HEK293 (cell line): Measurements from ENCODE around the gene MANF.

Experiments
- CTCF ChIA-PET: fragments of 350-600 bp; formaldehyde crosslinking; extraction: SDS; loops from one replicate; lab custom pipeline; 2021; ENCODE audit warnings: antibody characterized with exemption; lab: Yijun Ruan, JAX
- POLR2A ChIA-PET: fragments of 300-600 bp; formaldehyde crosslinking; extraction: SDS; loops from one replicate; lab custom pipeline; 2020; ENCODE audit warnings: antibody characterized with exemption, inconsistent platforms; lab: Yijun Ruan, JAX
- H3K27ac ChIP-seq: fragments of 200-500 bp; sonication (Bioruptor generic); 2 replicates; pipeline ENCODE4 v1.5.1; 2014; ENCODE audit warnings: low read depth, low read length, control low read depth, inconsistent platforms; ENCODE audit errors: extremely low read depth
- H3K36me3 ChIP-seq, 2 experiments: fragments of 200-500 bp in 1 of 2; sonication (Bioruptor generic) in 1 of 2; 1 replicate in 1 of 2; 2 replicates in 1 of 2; pipeline ENCODE4 v1.5.1; 2014 to 2017; ENCODE audit warnings: inconsistent platforms in 2 of 2, low read length in 2 of 2; ENCODE audit not compliant: control insufficient read depth in 2 of 2, insufficient read depth in 1 of 2
- H3K4me1 ChIP-seq: fragments of 200-500 bp; sonication (Bioruptor generic); 2 replicates; pipeline ENCODE4 v1.5.1; 2014; ENCODE audit warnings: mild to moderate bottlenecking, low read length, inconsistent platforms; ENCODE audit not compliant: control insufficient read depth, insufficient read depth
- H3K4me3 ChIP-seq: 2 replicates; pipeline ENCODE4 v1.5.1; 2011; ENCODE audit warnings: low read depth, mild to moderate bottlenecking, control low read depth, low read length, moderate library complexity
- H3K9me3 ChIP-seq: fragments of 200-500 bp; sonication (Bioruptor generic); 2 replicates; pipeline ENCODE4 v1.5.1; 2014; ENCODE audit warnings: low read depth, low read length, inconsistent platforms; ENCODE audit not compliant: control insufficient read depth, insufficient read depth
- HOXC10 ChIP-seq: sonication (generic); formaldehyde crosslinking; IDR thresholded peaks from 2 replicates; pipeline ENCODE4 v1.8.1; 2023; ENCODE audit warnings: mild to moderate bottlenecking, missing genetic modification reagents
- SALL2 ChIP-seq: fragments of 450-650 bp; formaldehyde crosslinking; IDR thresholded peaks from 2 replicates; pipeline ENCODE4 v1.5.0; 2017; ENCODE audit warnings: missing biosample characterization, mild to moderate bottlenecking, missing genetic modification characterization, borderline replicate concordance
- ZIC2 ChIP-seq: fragments of 450-650 bp; formaldehyde crosslinking; IDR thresholded peaks from 2 replicates; pipeline ENCODE4 v1.5.1; 2016; ENCODE audit warnings: missing biosample characterization, missing genetic modification characterization
- ZNF140 ChIP-seq: fragments of 450-650 bp; formaldehyde crosslinking; IDR thresholded peaks from 2 replicates; pipeline ENCODE4 v1.5.1; 2016; ENCODE audit warnings: missing biosample characterization, missing genetic modification characterization
- ZNF184 ChIP-seq: fragments of 450-650 bp; IDR thresholded peaks from 2 replicates; pipeline ENCODE4 v1.5.1; 2018; ENCODE audit warnings: missing biosample characterization, mild to moderate bottlenecking, missing genetic modification characterization
- ZNF2 ChIP-seq: fragments of 450-650 bp; formaldehyde crosslinking; IDR thresholded peaks from 2 replicates; pipeline ENCODE4 v1.5.1; 2016; ENCODE audit warnings: missing biosample characterization, missing genetic modification characterization
- ZNF274 ChIP-seq, 2 experiments: fragments of 200-500 bp in 1 of 2; fragments of 450-650 bp in 1 of 2; sonication (Bioruptor generic) in 1 of 2; formaldehyde crosslinking in 1 of 2; IDR thresholded peaks; 2 replicates each; pipeline versions ENCODE4 v1.5.1 to v1.6.1; 2014 to 2016; ENCODE audit warnings: borderline replicate concordance in 1 of 2, inconsistent platforms in 1 of 2, low read length in 1 of 2, missing biosample characterization in 1 of 2, missing genetic modification characterization in 1 of 2
- ZNF324 ChIP-seq: fragments of 450-650 bp; formaldehyde crosslinking; IDR thresholded peaks from 2 replicates; pipeline ENCODE4 v1.5.1; 2016; ENCODE audit warnings: missing biosample characterization, missing genetic modification characterization
- ZNF341 ChIP-seq: fragments of 450-650 bp; formaldehyde crosslinking; IDR thresholded peaks from 2 replicates; pipeline ENCODE4; 2016; ENCODE audit warnings: low read depth, missing biosample characterization, missing genetic modification characterization
- ZNF426 ChIP-seq: fragments of 450-650 bp; formaldehyde crosslinking; IDR thresholded peaks from 2 replicates; pipeline ENCODE4 v1.5.1; 2017; ENCODE audit warnings: missing biosample characterization, missing genetic modification characterization, mild to moderate bottlenecking, inconsistent platforms, moderate library complexity
- ZNF433 ChIP-seq: fragments of 450-650 bp; formaldehyde crosslinking; IDR thresholded peaks from 2 replicates; pipeline ENCODE4 v1.5.1; 2016; ENCODE audit warnings: missing biosample characterization, missing genetic modification characterization, low read depth
- ZNF48 ChIP-seq: fragments of 450-650 bp; formaldehyde crosslinking; IDR thresholded peaks from 2 replicates; pipeline ENCODE4 v1.5.1; 2016; ENCODE audit warnings: missing biosample characterization, missing genetic modification characterization
- ZNF514 ChIP-seq: fragments of 450-650 bp; formaldehyde crosslinking; IDR thresholded peaks from 2 replicates; pipeline ENCODE4 v1.5.1; 2016; ENCODE audit warnings: missing biosample characterization, missing genetic modification characterization
- ZNF560 ChIP-seq: fragments of 450-650 bp; formaldehyde crosslinking; IDR thresholded peaks from 2 replicates; pipeline ENCODE4 v1.5.1; 2017; ENCODE audit warnings: missing biosample characterization, missing genetic modification characterization, borderline replicate concordance
- ZNF626 ChIP-seq: fragments of 450-650 bp; sonication (Bioruptor Pico); formaldehyde crosslinking; IDR thresholded peaks from 2 replicates; pipeline ENCODE4 v1.5.1; 2018; ENCODE audit warnings: missing biosample characterization, missing genetic modification characterization, inconsistent platforms
- ZNF701 ChIP-seq: fragments of 450-650 bp; formaldehyde crosslinking; IDR thresholded peaks from 2 replicates; pipeline ENCODE4 v1.5.1; 2016; ENCODE audit warnings: missing biosample characterization, missing genetic modification characterization
- ZNF76 ChIP-seq: fragments of 450-650 bp; formaldehyde crosslinking; IDR thresholded peaks from 2 replicates; pipeline ENCODE4; 2016; ENCODE audit warnings: low read depth, missing biosample characterization, missing genetic modification characterization, borderline replicate concordance
- ZNF837 ChIP-seq: fragments of 450-650 bp; formaldehyde crosslinking; IDR thresholded peaks from 2 replicates; pipeline ENCODE4 v1.5.1; 2016; ENCODE audit warnings: missing biosample characterization, missing genetic modification characterization
- ZSCAN16 ChIP-seq: fragments of 450-650 bp; formaldehyde crosslinking; IDR thresholded peaks from 2 replicates; pipeline ENCODE4 v1.5.1; 2016; ENCODE audit warnings: missing biosample characterization, missing genetic modification characterization
- TF ChIP-seq, protein P1 (sequence below): fragments of 450-650 bp; formaldehyde crosslinking; IDR thresholded peaks from 2 replicates; pipeline ENCODE4 v1.5.1; 2016; ENCODE audit warnings: missing biosample characterization, missing genetic modification characterization
- TF ChIP-seq, protein P2 (sequence below): fragments of 450-650 bp; formaldehyde crosslinking; IDR thresholded peaks from 2 replicates; pipeline ENCODE4 v1.5.1; 2016; ENCODE audit warnings: missing biosample characterization, missing genetic modification characterization, low read depth
- TF ChIP-seq, protein P3 (sequence below): fragments of 450-650 bp; formaldehyde crosslinking; IDR thresholded peaks from 2 replicates; pipeline ENCODE4 v1.5.1; 2016; ENCODE audit warnings: missing biosample characterization, missing genetic modification characterization
- TF ChIP-seq, protein P4 (sequence below): fragments of 450-650 bp; formaldehyde crosslinking; IDR thresholded peaks from 2 replicates; pipeline ENCODE4 v1.5.1; 2016; ENCODE audit warnings: missing biosample characterization, missing genetic modification characterization
- TF ChIP-seq, protein P5 (sequence below): fragments of 450-650 bp; formaldehyde crosslinking; IDR thresholded peaks from 2 replicates; pipeline ENCODE4 v1.5.1; 2016; ENCODE audit warnings: missing biosample characterization, missing genetic modification characterization, low read depth
- TF ChIP-seq, protein P6 (sequence below): fragments of 450-650 bp; formaldehyde crosslinking; IDR thresholded peaks from 2 replicates; pipeline ENCODE4 v1.5.1; 2016; ENCODE audit warnings: missing biosample characterization, missing genetic modification characterization, borderline replicate concordance

MANF gene

DNA sequence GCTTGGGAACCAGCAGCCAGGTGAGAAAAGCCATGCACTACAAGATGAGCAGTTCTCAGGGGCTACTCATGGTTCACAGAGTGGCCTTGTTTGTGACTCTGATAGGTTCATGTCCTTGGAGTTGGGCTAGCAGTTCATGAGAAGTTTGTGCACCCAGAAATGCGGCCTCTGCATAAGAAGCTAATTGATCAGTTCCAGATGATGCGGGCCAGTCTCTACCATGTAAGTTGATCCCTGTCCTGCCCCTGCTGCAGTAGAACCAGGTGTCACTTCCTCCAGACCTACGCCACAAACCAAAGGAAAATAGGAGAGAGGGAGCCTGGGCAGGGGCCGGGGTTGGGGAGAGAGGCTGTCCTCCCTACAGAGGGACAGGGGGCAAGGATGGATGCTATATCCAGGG lies 27.2 kb upstream of the MANF start (continued):
- no peak for TF ChIP-seq ZNF274 (IDR thresholded peaks at IDR 0.05; ENCODE audit: low read length)
- no peak for TF ChIP-seq ZNF274 (tag by site-specific recombination; IDR thresholded peaks at IDR 0.05; ENCODE audit: borderline replicate concordance)
- no peak for TF ChIP-seq ZNF324 (tag by site-specific recombination)
- TF ChIP-seq, protein P1, sequence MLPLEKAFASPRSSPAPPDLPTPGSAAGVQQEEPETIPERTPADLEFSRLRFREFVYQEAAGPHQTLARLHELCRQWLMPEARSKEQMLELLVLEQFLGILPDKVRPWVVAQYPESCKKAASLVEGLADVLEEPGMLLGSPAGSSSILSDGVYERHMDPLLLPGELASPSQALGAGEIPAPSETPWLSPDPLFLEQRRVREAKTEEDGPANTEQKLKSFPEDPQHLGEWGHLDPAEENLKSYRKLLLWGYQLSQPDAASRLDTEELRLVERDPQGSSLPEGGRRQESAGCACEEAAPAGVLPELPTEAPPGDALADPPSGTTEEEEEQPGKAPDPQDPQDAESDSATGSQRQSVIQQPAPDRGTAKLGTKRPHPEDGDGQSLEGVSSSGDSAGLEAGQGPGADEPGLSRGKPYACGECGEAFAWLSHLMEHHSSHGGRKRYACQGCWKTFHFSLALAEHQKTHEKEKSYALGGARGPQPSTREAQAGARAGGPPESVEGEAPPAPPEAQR (tag by site-specific recombination): no peak
- TF ChIP-seq, protein P2, sequence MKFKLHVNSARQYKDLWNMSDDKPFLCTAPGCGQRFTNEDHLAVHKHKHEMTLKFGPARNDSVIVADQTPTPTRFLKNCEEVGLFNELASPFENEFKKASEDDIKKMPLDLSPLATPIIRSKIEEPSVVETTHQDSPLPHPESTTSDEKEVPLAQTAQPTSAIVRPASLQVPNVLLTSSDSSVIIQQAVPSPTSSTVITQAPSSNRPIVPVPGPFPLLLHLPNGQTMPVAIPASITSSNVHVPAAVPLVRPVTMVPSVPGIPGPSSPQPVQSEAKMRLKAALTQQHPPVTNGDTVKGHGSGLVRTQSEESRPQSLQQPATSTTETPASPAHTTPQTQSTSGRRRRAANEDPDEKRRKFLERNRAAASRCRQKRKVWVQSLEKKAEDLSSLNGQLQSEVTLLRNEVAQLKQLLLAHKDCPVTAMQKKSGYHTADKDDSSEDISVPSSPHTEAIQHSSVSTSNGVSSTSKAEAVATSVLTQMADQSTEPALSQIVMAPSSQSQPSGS (tag by site-specific recombination): no peak
- TF ChIP-seq, protein P3, sequence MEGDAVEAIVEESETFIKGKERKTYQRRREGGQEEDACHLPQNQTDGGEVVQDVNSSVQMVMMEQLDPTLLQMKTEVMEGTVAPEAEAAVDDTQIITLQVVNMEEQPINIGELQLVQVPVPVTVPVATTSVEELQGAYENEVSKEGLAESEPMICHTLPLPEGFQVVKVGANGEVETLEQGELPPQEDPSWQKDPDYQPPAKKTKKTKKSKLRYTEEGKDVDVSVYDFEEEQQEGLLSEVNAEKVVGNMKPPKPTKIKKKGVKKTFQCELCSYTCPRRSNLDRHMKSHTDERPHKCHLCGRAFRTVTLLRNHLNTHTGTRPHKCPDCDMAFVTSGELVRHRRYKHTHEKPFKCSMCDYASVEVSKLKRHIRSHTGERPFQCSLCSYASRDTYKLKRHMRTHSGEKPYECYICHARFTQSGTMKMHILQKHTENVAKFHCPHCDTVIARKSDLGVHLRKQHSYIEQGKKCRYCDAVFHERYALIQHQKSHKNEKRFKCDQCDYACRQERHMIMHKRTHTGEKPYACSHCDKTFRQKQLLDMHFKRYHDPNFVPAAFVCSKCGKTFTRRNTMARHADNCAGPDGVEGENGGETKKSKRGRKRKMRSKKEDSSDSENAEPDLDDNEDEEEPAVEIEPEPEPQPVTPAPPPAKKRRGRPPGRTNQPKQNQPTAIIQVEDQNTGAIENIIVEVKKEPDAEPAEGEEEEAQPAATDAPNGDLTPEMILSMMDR: no peak
- TF ChIP-seq ZNF140 (tag by site-specific recombination): no peak
- TF ChIP-seq, protein P4, sequence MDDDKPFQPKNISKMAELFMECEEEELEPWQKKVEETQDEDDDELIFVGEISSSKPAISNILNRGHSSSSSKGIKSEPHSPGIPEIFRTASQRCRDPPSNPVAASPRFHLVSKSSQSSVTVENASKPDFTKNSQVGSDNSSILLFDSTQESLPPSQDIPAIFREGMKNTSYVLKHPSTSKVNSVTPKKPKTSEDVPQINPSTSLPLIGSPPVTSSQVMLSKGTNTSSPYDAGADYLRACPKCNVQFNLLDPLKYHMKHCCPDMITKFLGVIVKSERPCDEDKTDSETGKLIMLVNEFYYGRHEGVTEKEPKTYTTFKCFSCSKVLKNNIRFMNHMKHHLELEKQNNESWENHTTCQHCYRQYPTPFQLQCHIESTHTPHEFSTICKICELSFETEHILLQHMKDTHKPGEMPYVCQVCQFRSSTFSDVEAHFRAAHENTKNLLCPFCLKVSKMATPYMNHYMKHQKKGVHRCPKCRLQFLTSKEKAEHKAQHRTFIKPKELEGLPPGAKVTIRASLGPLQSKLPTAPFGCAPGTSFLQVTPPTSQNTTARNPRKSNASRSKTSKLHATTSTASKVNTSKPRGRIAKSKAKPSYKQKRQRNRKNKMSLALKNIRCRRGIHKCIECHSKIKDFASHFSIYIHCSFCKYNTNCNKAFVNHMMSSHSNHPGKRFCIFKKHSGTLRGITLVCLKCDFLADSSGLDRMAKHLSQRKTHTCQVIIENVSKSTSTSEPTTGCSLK (tag by site-specific recombination): no peak
- no peak for TF ChIP-seq ZIC2
- no peak for TF ChIP-seq ZNF514
- TF ChIP-seq HOXC10 (CRISPR knock-in tag): no peak
- no peak for TF ChIP-seq ZNF341 (tag by site-specific recombination)
- no peak for TF ChIP-seq ZSCAN16 (tag by site-specific recombination)

DNA sequence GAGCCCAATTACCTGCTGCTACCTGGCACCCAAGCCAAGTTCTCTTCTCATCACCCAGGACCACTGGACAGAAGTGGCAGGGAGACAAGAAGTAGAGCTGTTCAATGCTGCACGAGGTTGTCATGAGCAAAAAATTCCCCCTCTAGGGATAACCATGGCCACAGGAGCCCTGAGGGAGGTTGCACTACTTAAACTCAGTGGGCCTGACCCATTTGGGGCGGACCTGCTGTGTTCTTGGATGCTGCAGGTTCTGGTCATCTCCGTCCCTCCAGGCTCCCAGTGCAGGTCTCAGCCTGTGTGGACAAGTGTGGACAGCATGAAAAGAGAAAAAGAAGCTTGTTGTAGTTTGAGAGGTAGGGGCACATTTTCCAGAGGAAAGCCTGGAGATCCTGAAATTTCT lies 26.1 kb upstream of the MANF start:
- POLR2A ChIA-PET: no interaction called here
- no peaks in the 10 kb centered on the region for H3K9me3 ChIP-seq
- CTCF ChIA-PET: no interaction called here
- H3K27ac ChIP-seq: no peak overlapping the region
- no peaks in the 10 kb centered on the region for H3K4me1 ChIP-seq
- H3K4me3 ChIP-seq: no peak overlapping the region
- H3K36me3 ChIP-seq: peaks cover 0 to 78% of the 10 kb centered on the region in 2 experiments; a peak in 1 of 3 replicates
- TF ChIP-seq, protein P5, sequence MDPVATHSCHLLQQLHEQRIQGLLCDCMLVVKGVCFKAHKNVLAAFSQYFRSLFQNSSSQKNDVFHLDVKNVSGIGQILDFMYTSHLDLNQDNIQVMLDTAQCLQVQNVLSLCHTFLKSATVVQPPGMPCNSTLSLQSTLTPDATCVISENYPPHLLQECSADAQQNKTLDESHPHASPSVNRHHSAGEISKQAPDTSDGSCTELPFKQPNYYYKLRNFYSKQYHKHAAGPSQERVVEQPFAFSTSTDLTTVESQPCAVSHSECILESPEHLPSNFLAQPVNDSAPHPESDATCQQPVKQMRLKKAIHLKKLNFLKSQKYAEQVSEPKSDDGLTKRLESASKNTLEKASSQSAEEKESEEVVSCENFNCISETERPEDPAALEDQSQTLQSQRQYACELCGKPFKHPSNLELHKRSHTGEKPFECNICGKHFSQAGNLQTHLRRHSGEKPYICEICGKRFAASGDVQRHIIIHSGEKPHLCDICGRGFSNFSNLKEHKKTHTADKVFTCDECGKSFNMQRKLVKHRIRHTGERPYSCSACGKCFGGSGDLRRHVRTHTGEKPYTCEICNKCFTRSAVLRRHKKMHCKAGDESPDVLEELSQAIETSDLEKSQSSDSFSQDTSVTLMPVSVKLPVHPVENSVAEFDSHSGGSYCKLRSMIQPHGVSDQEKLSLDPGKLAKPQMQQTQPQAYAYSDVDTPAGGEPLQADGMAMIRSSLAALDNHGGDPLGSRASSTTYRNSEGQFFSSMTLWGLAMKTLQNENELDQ (tag by site-specific recombination): no peak
- TF ChIP-seq ZNF560 (tag by site-specific recombination): no peak
- no peak for TF ChIP-seq ZNF76
- TF ChIP-seq ZNF433 (tag by site-specific recombination): no peak
- no peak for TF ChIP-seq ZNF426 (tag by site-specific recombination)
- TF ChIP-seq, protein P6, sequence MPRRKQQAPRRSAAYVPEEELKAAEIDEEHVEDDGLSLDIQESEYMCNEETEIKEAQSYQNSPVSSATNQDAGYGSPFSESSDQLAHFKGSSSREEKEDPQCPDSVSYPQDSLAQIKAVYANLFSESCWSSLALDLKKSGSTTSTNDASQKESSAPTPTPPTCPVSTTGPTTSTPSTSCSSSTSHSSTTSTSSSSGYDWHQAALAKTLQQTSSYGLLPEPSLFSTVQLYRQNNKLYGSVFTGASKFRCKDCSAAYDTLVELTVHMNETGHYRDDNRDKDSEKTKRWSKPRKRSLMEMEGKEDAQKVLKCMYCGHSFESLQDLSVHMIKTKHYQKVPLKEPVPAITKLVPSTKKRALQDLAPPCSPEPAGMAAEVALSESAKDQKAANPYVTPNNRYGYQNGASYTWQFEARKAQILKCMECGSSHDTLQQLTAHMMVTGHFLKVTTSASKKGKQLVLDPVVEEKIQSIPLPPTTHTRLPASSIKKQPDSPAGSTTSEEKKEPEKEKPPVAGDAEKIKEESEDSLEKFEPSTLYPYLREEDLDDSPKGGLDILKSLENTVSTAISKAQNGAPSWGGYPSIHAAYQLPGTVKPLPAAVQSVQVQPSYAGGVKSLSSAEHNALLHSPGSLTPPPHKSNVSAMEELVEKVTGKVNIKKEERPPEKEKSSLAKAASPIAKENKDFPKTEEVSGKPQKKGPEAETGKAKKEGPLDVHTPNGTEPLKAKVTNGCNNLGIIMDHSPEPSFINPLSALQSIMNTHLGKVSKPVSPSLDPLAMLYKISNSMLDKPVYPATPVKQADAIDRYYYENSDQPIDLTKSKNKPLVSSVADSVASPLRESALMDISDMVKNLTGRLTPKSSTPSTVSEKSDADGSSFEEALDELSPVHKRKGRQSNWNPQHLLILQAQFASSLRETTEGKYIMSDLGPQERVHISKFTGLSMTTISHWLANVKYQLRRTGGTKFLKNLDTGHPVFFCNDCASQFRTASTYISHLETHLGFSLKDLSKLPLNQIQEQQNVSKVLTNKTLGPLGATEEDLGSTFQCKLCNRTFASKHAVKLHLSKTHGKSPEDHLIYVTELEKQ (tag by site-specific recombination): no peak
- no peak for TF ChIP-seq ZNF184
- no peak for TF ChIP-seq ZNF48 (tag by site-specific recombination)
- TF ChIP-seq SALL2 (tag by site-specific recombination): no peak
- no peak for TF ChIP-seq ZNF626 (tag by site-specific recombination)
- TF ChIP-seq ZNF837 (tag by site-specific recombination): no peak
- TF ChIP-seq ZNF701 (tag by site-specific recombination): no peak
- TF ChIP-seq ZNF2 (tag by site-specific recombination): no peak
